Measurements from ENCODE around the gene DDN. TPM values are rescaled to one million over a fixed set of nuclear protein-coding genes. Genes with fewer than 3 reads are reported as not detected.

Gene DDN
- total RNA-seq, 1 donor from 2014 or later, result not detected

DNA sequence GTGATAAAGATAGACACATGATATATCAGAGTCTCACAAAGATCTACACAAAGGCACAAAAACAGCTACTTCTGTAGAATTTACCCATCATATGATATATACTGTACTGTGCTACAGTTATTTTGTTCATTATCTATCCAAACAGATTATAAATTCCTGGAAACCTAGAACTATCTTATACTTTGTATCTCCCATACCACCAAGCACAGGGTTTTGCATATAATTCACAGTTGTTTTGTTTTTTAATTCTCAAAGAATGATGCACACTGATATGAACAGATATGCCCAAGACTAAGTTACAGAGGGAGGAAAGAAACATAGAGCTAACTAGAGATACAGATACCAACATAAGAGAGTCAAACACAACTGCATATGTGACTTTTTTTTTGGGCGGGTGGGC, 16.0 kb upstream of the DDN start:
- no peak for DNase-seq (ENCODE audit: low spot score)
- ATAC-seq, result no peak

DNA sequence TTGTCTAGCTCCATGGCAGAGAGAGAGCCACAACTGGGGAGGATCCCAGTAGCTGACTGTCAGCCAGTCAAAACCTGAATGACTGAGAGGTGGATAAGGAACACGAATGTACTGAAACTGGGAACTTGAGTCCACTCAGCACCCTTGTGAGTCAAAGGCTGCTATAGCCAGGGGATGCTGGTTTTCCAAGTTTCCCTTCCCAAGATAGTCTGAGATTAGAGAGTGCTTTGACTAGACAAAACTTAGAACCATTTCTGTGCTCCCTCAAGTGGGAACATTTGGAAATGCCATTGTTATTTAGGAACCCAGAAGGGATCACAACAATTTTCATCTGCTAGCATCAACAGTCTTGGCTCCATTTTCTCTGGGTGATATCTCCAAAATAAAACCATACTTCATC, 15.4 kb upstream of the DDN start:
- DNase-seq (ENCODE audit: low spot score) (no peak), ATAC-seq (no peak)

DNA sequence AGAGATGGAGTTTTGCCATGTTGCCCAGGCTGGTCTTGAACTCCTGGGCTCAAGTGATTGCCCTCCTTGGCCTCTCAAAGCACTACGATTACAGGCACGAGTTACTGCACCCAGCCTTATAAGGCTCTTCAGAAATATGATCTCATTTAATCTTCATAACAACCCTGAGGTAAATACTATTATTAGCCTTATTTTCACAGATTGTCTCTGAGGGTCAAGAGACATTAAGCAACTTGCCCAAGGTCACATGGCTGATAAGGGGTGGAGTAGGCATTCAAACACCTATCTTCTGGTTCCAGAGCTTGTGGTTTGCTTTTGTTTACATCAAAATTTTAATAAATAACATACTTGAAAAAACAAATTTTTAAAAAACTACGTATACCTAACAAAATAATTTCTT, 14.3 kb upstream of the DDN start:
- ATAC-seq (no peak), DNase-seq (ENCODE audit: low spot score) (no peak)

DNA sequence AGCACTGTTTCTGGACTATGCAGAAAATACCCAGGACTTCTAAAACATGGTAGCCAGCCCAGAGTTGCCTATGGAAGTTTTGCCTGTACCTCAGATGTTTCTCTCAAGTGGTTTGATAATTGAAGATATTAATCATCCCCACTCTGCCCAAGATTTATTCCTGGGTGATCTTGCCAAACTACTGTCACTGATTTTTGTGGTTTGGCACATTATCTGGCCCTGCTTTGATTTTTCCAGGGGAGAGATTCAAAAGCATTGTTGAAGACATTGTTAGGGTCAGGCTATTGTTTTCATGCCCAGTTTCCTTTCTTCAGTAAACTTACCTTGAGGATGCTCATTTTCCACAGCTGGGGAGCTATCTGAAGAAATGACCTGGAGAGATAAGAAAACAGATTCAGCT, 13.6 kb upstream of the DDN start:
- ATAC-seq (no peak), DNase-seq (ENCODE audit: low spot score) (no peak)

DNA sequence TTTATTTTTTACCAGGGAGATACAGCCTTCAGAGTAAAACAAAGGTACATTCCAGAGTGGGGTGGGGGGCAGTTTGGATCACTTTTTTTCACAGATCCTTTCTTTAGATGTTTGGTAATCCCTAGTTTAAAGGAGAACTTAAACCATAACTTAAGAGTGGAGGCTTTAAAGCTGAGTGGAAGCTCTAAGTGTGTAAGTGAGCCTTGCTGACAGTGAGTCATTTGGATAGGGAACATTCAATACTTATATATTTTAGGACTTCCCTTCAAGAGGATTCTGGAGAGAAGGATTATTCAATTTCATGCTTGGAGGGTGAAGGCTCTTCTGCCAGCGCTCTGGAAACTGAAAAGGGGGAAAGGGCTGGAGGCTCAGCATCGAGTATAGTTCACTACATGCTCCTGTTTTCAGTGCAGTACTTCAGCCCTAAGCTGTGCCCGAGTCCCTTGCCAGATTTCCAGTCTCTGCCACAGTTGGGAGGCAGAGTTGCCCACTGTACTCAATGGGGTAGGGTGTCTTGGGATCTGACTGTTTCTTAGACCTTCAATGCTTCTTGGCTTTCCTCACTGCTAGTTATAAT, 11.0 kb upstream of the DDN start:
- ATAC-seq (no peak), DNase-seq (ENCODE audit: low spot score) (no peak)

DNA sequence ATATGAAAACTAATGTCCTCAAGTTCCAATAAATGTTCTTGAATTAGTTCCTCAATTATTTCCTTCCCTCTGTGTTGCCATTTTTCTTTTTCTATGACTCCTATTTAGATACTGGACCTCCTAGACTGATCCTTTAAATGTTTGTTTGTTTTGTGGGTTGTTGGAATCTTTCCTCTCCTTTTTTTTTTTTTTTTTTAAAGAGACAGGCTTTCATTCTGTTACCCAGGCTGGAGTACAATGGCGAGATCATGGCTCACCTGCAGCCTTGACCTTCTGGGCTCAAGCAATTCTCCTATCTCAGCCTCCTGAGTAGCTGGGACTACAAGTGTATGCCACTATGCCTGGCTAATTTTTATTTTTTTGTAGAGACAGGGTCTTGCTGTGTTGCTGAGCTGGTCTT, 9.8 kb upstream of the DDN start:
- DNase-seq (ENCODE audit: low spot score) (no peak), ATAC-seq (no peak)

DNA sequence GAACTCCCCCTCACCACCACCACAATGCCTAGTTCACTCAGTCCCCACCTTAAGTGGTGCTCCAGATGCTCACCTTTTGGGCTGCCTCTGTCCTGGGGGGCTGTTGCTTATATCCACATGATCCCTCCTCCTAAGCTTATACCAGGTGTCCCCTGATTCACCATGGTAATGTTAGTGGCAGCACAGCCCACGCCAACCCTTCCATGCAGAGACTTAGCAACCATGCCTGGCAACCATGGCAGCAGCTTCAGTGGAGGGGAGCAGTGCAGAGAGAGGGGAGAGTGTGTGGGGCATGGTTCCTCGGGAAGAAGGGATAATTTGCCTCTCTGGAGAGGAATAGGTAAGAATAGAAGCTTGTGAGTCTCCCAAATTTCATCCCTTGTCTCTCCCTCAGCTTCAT, 1.2 kb upstream of the DDN start:
- ATAC-seq (no peak), DNase-seq (ENCODE audit: low spot score) (no peak)

DNA sequence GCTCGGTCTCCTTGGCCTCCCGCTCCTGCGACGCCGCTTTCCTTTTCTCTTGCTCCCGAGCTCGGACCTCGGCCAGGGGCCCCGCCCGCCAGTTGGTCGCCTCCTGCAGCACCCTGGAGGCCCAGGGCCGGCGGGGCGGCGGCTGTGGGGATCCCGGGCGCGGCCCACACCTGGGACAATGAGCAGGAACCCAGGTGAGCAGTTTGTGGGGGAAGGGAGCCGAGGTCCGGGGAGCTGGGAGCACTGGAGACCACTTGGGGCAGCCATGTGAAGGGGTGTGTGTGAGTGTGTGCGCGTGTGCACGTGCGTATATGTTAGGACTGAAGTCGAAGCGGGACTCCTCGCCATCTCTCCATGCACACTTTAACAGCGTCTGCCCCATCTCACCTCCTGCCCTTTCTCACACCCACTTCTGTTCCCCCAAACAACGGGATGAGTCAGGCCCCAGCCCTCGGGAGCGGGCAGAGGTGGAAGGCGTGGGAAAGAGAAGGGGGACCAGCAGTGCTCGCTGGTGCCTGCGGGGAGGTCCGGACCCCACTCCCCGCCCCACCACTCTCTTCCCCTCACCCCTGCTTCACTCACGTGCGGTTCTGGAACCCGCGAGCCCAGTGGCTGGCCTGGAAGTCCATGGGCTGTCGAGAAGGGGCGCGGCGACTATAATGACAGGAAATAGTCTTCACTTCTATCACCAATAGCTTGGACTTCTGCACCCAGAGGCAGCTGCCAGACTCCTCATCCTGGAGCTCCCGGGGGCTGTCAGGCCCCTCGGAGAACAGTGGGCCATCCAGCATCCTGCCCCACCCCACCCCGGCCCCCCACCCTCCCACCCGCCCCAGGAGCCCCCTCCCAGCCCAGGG, 450 bp downstream of the DDN start:
- ATAC-seq (peak; percentile 12), DNase-seq (ENCODE audit: low spot score) (no peak)

DNA sequence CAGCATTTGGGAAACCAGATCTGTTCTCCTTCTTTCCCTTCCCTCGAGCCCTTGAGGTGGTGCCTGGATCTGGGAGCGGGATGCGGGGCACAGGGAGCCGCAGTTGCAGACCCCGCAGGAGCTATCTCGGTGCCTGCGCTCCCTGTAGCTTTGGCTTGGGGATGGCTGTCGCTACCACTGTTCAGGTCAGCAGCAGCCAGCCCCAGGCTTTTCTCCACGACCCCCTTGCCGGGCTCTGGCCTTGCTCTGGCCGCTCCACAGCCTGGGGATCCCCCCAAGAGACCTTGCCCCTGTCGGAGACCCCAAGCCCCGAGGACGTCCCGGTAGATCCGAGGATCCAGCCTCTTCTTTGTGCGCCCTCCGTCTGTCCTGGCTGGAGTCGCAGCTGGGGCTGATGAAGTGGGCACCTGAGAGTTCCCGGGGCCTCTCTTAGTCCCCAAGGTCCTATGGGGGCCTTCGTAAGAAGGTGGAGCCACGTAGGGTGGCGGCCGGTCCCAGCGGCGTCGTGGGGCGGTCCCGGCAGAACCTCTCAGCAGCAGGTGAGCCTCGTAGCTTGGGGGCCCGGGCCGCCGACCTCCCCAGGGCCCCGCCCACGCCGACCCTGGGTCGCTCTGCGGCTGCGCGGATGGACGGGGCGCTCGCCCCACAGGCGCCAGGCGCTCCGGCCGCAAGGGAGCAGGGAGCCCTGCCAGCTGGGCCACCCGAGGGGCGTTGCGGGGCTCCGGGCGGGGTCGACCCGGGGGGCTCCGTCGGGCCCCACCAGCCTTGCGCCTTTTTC, 1.3 kb downstream of the DDN start:
- no peak for DNase-seq (ENCODE audit: low spot score)

DNA sequence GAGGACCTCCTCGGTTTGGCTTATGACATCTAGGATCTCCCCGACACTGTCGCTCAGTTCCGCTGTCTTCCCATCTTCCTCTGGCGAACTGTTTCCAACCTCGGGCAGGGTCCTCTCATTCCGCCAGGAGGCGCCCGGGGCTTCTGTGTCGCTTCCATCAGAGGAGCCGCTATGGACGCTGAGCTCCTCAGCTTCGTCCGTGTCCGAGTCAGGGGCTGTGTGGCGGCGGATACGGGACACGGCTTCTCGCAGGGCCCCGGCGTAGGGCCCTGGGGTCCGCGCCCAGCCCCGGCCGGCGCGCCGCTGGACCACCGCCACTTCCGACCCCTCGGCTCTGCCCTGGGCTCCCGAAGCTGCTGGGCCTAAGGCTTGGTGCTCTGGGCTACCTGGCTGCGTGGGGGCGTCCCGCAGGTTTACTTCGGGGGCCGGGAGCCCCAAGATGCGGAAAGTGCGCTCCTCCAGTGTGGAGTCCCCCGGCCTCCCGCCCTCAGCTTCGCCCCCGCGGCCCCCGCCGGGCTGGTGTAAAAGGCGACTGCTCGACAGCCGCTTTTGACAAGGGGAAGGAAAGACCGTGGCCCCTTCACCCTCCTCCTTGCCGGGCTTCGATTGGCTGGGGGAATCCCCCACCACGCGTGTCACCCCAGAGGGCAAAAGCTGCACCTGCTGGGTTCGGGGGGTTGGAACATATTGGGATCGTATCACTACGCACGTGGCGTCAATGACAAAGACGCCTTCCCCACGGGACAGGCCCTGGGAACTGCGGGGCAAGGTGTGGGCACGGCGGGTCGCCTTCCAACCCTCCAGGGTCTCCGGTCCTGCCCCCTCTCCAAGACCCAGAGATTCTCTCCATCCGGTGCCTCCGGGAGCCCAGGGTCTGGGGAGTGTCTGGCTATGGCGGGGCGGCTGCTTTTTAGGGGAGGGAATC, 2.1 kb downstream of the DDN start:
- ATAC-seq (peak; percentile 77), DNase-seq (ENCODE audit: low spot score) (peak; percentile 73)

More for the DNA sequence above, 1.3 kb downstream of the DDN start:
- ATAC-seq, result peak; percentile 14

DNA sequence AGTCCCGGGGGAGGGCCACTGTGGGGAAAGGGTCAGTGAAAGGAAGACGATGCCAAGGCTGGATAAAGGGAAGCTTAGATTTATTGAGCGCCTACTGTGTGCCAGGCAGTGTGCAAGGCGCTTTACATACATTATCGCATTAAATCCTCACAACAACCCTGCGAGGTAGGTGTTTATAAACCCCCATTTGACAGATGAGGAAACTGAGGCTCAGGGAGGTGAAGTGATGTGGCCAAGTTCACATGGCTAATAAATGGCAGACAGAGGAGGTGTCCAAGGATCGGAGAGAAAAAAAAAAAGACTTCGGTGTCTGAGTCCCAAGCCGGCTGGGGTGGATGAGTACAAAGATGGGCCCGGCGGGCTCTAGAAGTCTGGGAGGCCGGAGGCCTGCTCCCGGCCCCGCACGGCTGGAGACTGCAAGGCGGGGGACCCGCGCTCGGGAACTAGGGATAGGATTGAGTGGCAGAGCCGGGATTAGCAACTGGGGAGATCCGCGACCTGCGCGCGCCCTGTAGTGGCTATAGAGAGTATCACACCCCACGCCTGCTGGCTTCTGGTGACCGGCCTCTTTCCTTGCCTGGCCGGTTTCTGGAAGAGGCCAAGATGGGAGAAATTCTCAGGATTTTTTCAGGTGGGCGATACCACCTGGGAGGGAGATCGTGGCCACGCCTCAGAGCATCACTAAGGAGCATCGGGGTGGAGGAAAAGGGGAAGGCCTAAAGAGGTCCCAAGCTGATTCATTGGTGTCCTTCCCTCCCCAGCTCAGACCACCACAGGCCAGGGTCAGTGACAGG, 3.9 kb downstream of the DDN start:
- DNase-seq (ENCODE audit: low spot score) (peak; percentile 76), ATAC-seq (peak; percentile 86)

DNA sequence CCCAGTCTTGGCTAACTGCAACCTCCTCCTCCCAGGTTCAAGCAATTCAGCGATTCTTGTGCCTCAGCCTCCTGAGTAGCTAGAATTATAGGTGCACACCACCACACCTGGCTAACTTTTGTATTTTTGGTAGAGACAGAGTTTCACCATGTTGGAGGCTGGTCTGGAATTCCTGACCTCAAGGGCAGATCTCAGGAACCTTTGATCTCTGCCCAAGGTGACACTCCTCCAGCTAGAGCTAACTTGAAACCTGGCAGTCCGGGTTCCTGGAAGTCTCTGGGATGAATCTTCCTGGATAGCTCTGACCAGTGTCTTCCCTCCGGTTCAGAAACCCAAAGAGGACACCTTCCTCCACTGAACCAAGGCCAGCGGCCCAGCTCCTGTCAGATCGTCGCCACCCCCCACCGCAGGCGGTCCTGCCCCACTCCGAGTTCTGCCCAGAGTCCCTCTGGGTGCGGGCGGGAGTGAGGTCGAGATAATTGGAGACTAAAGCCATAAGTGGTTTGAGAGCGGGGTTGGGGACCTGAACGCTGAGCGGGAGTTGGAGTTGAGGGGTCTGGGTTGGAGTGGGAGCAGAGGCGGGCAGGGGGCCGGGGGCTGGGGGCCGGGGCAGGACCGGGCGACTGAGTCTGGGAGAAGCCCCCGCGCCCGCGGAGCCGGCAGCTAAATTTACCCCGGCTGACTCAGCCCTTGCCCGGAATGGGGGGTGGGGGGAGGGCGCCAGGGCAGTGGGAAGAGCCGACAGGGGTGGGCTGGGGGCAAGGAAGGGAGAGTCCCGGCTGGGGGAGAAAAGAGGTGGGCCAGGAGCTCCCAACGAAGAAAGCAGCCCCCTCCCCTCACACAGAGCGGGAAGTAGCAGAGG, 4.7 kb downstream of the DDN start:
- no peak for ATAC-seq
- DNase-seq (ENCODE audit: low spot score), result no peak

DNA sequence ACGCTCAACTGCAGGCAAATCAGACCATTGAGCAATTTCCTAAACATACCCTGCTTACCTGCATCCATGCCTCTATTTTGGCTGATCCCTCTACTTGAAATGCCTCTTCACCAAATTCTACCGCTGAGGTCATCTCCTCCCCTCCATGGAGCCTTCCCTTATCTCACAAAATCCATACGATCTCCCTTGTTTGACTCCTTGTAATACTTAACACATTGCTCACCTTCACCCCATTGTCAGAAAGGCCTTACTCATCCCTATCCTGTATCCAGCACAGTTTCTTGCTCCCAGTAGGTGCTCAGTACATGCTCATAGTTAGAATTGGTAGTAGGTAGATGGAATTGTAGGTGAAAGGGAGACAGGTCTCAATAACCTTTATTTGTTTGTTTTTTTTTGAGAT, 5.4 kb downstream of the DDN start:
- ATAC-seq, result no peak

DNA sequence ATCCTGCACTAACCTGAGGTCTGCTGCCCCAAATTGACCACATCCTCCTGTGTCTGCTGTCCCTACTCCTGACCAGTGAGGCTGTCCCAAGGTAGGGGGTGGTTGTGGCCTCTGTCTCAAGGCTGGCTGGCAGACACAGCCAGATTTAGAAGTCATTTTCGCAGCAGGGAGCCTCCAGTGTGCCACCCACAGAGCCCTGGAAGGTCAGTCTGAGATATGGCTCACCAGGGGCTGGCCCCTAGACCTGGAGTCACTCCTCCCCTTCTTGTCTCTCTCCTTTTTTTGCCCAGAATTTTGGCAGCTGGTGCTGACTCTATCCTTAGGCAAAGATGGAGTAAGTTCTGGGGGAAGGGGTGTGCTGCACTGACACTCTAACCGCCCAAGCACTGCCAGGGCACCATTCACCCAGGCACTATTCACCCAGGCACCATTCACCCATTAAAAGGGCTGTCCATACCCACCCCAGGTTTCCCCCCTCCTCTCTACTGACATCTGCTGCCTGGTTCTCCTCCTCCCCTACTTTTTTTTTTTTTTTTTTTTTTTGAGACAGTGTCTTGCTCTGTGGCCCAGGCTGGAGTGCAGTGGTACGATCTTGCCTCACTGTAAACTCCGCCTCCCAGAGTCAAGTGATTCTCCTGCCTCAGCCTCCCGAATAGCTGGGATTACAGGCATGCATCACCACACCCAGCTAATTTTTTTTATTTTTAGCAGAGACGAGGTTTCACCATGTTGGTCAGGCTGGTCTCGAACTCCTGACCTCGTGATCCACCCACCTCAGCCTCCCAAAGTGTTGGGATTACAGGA, 7.7 kb downstream of the DDN start:
- DNase-seq (ENCODE audit: low spot score) (no peak), ATAC-seq (no peak)

More for the DNA sequence above, 5.4 kb downstream of the DDN start:
- DNase-seq (ENCODE audit: low spot score), result no peak

DNA sequence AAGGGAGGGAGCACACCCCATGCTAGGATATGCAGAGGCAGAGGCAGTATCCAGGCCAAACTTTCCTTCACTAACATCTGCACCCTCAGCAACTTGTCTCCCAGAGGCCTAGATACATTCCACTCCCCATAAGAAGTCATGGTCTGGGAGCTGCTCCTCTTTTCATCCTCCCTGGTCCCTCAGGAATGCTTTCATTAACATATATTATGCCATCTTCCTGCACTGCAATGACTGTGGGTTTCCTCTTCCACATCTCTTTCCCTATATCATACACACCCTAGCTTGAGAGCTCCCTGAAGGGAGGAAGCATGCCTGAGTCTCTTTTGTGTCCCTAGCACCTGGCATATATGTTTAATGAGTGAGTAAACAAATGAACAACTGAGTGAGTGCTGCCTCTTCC, 8.6 kb downstream of the DDN start:
- DNase-seq (ENCODE audit: low spot score) (no peak), ATAC-seq (no peak)

DNA sequence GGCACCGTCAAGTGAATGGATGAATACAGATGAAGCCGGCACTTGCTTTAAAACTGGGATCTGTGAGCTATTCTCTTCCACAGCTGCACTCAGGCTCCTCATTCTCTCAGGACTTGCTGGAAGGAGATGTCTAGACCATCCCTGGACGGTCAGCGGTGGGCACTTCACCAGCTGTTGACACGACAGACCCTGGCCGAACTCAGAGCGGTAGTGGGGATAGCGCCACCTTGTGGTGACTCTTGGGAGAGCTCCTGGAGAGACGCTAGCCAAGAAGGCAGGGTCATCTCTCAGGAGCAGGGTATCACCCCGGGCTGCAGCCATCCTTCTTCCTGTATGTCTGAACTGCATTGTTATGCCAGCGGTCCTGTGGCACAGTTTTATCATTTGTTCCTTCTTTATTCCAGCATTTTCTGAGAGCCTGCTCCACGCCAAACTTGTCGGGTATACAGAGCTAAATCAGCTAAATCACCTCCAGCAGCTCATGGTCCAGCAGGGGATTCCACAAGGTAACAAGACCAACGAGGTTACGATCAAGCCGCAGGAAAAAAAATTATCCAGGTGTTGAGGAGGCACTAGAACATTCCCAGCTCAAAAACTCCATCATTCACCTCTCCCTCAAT, 11.0 kb downstream of the DDN start:
- ATAC-seq (peak; percentile 92), DNase-seq (ENCODE audit: low spot score) (peak; percentile 69)

DNA sequence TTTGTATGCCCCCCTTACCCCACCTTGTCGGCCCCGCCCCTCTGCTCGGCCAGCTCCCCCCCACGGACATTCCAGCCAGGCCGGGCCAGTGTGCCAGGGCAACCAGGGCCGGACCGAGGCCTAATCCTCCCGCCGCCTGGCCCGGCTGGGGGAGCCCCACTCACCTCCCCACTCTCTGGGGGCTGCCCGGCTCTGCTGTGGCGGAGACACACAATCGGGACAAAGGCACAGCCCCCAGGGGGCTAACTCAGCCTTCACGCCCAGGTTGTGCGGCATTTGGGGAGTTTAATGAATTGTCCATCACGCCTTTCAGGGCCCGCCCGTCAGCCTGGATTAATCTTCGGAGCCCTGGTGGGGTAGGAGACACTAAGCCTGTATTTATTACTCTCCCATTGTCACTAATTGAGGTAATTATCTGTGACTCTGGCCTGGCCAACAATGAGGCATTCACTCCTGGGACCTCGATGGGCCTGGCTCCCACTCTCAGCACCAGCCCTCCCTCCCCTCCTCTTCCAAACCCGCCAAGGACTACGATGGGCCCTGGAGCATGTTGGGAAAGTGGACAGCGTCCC, 12.4 kb downstream of the DDN start:
- no peak for DNase-seq (ENCODE audit: low spot score)
- ATAC-seq, result no peak

All from left lobe of liver (tissue), 2 donors.